ENCODE measurements around the gene ANO1. TPM values are rescaled to one million over a fixed set of nuclear protein-coding genes. Genes with fewer than 3 reads are reported as not detected.
A peak's percentile ranks its signal among the peaks of the same experiment; 100 is the strongest.

The ANO1 gene
- total RNA-seq, 1 experiment from 2014 or later, result 184 TPM

- intact Hi-C loops (cut with micrococcal nuclease), result no loop called here
- ChIA-PET CTCF (no interaction called here), POLR2A (ENCODE audit: unreplicated experiment) (no interaction called here)
- Histone ChIP-seq H3K9ac (ENCODE audit: low read length) (no peak overlapping the region), H3K9me2 (replicated peaks; ENCODE audit: low read length) (no peaks in the 10 kb centered on the region), H3K4me2 (ENCODE audit: low read length) (no peak overlapping the region), H3K79me2 (ENCODE audit: low read length) (no peaks in the 10 kb centered on the region), H3K36me3 (ENCODE audit: low read depth, low read length) (peaks cover 55% of the 10 kb centered on the region), H3K4me3 (ENCODE audit: low read length) (no peak overlapping the region), H3K9me3 (ENCODE audit: low read length) (no peaks in the 10 kb centered on the region), H2AFZ (ENCODE audit: low read length) (no peak overlapping the region), H3K27me3 (ENCODE audit: low read length) (no peaks in the 10 kb centered on the region), H4K20me1 (ENCODE audit: low read length) (no peaks in the 10 kb centered on the region), H3F3A (ENCODE audit: low read length, unreplicated experiment) (no peaks in the 10 kb centered on the region), H3K27ac (ENCODE audit: low read length) (no peak overlapping the region), H3K4me1 (ENCODE audit: insufficient read depth, low read length) (peaks cover 15% of the 10 kb centered on the region)
- BruUV-seq (replicated peaks), result no TSS peak
- DNase-seq (no peak), ATAC-seq (no peak)
- TF ChIP-seq CTCF (conservative IDR thresholded peaks at IDR 0.05; ENCODE audit: low read depth, low read length) (no peak), EZH2 (IDR thresholded peaks at IDR 0.05; ENCODE audit: low read length, unreplicated experiment) (no peak), EZH2phosphoT487 (IDR thresholded peaks at IDR 0.05; ENCODE audit: borderline replicate concordance, low read length) (no peak)
Measured at GRCh38 chr11:70126494-70126893, 48.4 kb downstream of the ANO1 start.

- H3K4me1 ChIP-seq (ENCODE audit: insufficient read depth, low read length), result peaks cover 15% of the 10 kb centered on the region
Measured at GRCh38 chr11:70127653-70128434, 49.7 kb downstream of the ANO1 start.

More at GRCh38 chr11:70127653-70128434, 49.7 kb downstream of the ANO1 start:
- Histone ChIP-seq H3K9me3 (ENCODE audit: low read length) (no peaks in the 10 kb centered on the region), H3K36me3 (ENCODE audit: low read depth, low read length) (peaks cover 69% of the 10 kb centered on the region), H3K4me2 (ENCODE audit: low read length) (no peak overlapping the region), H3K27me3 (ENCODE audit: low read length) (no peaks in the 10 kb centered on the region), H3K9ac (ENCODE audit: low read length) (no peak overlapping the region), H3K79me2 (ENCODE audit: low read length) (no peaks in the 10 kb centered on the region), H3K27ac (ENCODE audit: low read length) (peak overlapping the region; percentile 28), H3F3A (ENCODE audit: low read length, unreplicated experiment) (no peaks in the 10 kb centered on the region), H3K4me3 (ENCODE audit: low read length) (no peak overlapping the region), H3K9me2 (replicated peaks; ENCODE audit: low read length) (no peaks in the 10 kb centered on the region), H2AFZ (ENCODE audit: low read length) (no peak overlapping the region), H4K20me1 (ENCODE audit: low read length) (no peaks in the 10 kb centered on the region)
- no peak for TF ChIP-seq EZH2phosphoT487 (IDR thresholded peaks at IDR 0.05; ENCODE audit: borderline replicate concordance, low read length)
- no peak for TF ChIP-seq CTCF (conservative IDR thresholded peaks at IDR 0.05; ENCODE audit: low read depth, low read length)
- no peak for TF ChIP-seq EZH2 (IDR thresholded peaks at IDR 0.05; ENCODE audit: low read length, unreplicated experiment)
- BruUV-seq (replicated peaks), result no TSS peak
- intact Hi-C loops (cut with micrococcal nuclease), result loop anchor here (2.0 kb wide), 1 partner anchor 211 kb away; no protein-coding TSS in a partner anchor
- no peak for DNase-seq
- ATAC-seq, result peak; percentile 6; the same call in 1 of the 2 replicates
- ChIA-PET CTCF (interaction anchor here (0.6 kb wide), 1 partner anchor 129 kb away, joined by 4 read pairs; no protein-coding TSS in a partner anchor), POLR2A (ENCODE audit: unreplicated experiment) (no interaction called here)

All from PC-3 (cell line).